ENCODE results near the gene CXXC1.
"Not testable (repeated sequence)": the region's sequence is repeated elsewhere in the genome, so short reads cannot be mapped to it uniquely, and the experiment has no call there.

CXXC1 gene

DNA sequence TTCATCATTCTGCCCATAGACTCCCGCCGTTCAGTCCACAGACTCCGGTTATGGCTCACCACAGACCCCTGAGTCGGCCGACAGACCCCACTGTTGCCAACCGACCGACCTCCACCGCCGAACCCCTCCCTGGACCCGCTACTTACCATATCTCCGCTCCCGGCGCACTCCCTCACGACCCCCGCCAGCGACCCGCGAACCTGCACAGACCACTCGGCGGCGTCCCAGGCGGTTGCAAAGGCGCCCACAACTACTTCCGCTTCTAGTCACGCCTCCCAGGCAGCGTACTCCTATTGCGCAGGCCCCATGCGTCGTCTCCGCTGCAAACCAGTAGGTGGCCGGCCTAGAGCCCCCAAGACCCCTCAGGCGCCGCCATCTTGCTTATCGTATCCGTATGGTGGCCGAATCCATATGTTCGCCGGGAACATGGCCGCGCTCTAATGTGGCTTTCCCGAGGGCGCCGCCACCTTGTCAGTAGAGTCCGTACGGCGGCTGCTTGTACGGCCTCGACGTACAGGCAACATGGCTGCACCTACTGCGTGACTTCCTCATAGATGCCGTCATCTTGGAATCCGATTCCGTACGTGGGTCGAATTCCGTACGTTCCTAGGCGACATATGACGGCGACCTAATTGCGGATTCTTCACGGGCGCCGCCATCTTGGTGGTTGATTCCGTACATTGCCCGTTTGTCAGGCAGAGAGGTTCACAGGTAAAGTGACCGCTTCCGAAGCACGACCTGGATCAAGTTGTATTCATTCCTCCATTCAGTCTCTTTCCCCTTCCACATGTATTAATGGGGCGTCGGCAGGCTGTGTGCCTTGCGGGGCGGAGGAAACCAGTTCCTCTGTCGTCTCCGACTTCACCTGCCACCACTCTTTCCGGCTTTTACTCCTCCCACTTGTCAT is at the start of gene CXXC1:
CXXC1 (minus strand) TSS at position 252 of the 907 bp plus-strand sequence; CDS start at position 149, 103 bp downstream.
- peak; percentile 99 for DNase-seq (ENCODE audit: low read depth)

DNA sequence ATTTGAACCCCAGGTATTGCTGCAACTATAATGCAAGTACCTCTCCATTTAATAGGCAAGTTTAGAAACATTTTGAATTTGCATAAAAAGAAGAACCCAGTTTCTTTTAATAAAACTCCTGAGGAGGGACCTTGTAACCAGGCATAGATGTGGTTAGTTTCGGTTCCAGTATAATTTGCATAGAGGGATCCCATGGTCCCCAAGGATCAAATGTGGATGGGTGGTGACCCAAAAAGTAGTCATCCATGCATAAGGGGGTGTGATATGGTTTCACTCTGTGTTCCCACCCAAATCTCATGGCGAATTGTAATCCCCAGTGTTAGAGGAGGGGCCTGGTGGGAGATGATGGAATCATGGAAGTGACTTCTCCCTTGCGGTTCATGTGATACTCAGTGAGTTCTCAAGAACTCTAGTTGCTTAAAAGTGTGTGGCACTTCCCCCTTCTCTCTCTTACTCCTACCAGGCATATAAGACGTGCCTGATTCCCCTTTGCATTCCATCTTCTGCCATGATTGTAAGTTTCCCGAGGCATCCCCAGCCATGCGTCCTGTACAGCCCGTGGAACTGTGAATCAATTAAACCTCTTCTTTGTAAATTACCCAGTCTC is 47.2 kb upstream of the CXXC1 start:
- DNase-seq (ENCODE audit: low read depth): no peak

DNA sequence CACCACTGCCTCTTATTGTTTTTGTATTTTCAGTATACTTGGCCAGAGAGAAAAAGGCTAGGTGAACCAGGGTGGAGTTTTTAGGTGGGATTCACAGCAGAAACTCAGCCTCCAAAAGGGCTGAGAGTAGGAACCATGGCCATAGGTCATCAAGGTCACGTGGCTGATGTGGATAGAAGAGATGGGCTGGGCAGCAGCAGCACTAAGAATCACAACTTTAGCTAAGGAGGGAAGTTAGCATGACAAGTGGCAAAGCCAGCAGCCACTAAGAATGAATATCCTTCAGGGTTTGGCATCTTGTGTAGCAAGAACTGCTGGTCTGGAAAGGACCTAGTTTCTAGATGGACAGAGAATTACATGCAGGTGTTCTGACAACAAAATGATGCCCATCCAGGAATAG is 44.2 kb upstream of the CXXC1 start:
- DNase-seq (ENCODE audit: low read depth): no peak

DNA sequence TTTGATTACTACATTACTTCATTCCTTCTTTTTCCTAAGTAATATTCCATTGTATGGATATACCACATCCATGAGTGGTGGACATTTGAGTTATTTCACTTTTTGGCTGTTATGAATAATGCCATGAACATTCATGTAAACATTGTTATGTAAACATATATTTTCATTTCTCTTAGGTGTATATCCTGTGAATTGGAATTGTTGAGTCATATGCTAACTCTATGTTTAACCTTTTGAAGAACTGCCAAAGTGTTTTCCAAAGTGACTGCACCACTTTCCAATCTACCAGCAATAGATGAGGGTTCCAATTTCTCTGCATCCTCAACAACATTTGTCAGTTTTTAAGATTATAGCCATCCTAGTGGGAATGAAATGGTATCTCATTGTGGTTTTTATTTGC is 42.7 kb upstream of the CXXC1 start:
- no peak for DNase-seq (ENCODE audit: low read depth)

DNA sequence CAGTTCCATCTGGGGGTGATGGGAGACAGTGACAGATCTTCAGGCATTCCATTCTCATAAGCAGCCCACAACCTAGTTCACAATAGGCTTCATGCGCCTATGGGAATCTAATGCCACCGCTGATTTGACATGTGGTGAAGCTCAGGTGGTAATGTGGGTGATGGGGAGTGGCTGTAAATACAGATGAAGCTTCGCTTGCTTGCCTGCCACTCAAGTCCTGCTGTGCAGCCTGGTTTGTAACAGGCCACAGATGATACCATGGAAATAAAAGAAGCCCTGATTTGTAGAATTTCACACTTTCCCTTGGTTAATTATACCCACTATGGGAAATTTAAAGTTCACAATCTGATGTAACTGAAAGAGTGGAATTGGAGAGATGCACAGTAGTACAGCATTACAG is 40.5 kb upstream of the CXXC1 start:
- no peak for DNase-seq (ENCODE audit: low read depth)

DNA sequence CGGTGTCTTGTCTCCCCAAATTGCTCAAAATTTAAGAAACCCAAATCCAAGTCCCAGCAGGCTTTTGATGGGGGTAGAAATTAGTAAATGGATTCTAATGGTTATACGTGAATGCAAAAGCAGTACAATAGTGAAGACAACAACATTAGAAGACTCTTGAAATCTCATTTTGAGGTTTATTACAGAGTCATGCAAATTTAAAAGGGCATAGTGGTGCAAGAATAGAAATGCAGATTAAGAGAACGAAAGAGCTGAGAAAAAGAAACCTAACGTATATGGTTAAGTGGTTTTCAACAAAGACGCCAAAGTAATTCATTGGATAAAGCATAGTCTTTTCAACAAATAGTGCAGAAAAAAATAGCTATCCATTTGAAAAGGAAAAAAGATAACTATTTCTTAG is 33.2 kb upstream of the CXXC1 start:
- DNase-seq (ENCODE audit: low read depth): no peak

DNA sequence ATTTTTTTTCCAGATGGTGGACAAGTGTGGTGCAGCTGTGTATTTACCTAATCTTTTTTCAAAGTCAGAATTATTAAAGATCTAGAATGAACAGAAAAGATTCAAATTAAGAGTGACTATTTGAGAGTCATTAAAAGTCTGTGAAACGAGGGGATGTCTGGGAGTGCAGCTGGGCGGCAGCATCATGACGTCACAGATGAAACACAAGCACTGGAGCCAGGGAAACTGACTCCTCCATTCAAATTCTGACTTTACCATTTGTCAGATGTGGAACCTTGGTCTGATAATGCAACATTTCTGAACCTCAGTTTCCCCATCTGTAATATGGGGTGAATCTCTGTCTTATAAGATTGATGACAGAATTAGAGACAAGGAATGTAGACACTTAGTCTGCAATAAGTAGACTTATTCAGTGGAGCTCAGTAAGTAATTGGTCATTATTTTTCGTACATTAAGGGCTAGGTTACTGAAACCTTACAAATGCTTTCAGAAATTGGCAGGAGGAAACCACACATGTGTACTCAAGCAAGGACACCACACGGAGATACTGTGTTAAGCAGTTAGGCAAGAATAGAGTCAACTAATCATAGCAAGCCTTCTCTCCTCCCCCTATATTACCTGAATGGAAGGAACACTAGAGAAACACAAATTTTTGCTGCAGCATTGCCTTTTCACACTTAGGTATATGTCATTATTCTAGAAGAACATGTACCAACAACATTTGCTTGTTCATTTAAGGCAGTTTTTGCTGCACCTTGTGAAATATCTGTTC is 27.8 kb upstream of the CXXC1 start:
- DNase-seq (ENCODE audit: low read depth): no peak

DNA sequence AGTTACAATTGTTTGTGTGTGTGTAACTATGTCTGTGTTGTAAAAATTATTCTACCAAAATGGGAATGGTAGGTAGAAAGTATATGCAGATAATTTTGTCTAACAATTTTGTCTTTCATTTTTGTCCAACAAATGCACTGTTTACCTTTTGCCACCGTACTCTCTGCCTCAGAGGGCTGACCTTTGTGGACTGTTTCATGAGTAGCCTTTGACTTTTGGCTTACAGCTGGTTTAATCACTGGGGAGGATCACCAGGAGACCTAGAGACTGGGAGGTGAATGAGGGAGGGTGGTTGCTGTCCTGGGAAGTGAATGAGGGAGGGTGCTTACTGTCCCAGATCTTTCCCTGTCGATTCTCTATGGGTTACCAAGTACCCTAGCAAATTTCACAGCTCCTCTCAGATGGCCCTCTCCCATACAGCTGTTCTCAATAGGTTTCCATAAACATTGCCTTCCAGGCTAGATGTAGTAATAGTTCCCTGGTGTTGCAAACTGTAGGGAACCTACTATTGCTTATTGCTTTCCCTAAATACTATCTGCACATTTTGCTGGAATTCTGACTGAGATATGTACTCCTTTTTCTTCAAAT is 26.5 kb upstream of the CXXC1 start:
- DNase-seq (ENCODE audit: low read depth): no peak

DNA sequence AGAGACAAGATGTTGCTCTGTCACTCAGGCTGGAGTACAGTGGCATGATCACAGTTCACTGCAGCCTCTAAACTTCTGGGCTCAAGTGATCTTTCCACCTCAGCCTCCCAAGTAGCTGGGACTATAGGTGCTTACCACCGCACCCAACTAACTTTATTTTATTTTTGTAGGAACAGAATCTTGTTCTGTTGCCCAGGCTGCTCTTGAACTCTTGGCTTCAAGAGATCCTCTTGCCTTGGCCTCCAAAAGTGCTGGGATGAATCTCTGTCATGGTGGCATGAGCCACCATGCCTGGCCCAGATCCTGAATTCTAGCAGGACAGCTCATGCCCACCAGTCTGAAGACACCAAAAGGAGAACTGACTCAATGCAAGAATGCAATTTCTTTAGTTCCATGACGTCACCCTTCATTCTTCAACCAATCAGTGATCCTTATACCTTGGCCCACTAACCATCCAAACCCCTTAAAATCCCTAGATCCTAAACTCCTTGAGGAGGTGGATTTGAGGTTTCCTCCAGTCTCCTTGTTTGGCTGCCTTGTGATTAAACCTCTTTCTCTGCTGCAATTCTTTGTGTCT is 25.6 kb upstream of the CXXC1 start:
- DNase-seq (ENCODE audit: low read depth): no peak

DNA sequence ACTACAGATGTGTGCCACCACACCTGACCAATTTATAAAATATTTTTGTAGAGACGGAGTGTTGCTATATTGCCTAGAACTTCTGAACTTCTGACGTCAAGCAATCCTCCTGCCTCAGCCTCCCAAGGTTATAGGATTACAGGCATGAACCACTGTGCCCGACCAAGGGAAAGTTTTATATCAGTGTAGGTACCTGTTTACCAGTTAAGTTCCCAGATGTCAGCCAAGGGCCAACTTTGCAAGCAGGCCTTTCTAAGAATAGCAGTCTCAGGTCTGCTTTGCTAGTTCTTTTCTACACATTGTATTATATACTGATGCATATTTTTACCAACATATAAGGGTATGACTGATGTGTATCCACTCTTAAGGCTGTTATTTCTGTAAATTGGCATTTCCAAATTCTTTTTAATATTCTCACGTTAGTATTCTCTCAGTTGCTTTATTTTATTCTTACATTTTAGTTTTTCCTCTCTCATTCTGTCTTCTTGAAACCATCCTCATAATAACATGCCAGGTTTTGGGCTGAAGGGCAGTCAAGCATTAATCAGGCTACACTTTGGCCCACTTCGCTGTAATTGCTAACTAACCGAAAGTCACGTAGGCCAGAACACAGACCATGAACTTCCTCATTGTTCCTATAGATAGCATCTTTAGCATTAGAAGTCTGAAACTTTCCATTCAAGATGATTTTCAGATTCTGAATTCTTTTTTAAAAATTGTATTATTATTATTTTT is 25.0 kb upstream of the CXXC1 start:
- DNase-seq (ENCODE audit: low read depth): no peak

DNA sequence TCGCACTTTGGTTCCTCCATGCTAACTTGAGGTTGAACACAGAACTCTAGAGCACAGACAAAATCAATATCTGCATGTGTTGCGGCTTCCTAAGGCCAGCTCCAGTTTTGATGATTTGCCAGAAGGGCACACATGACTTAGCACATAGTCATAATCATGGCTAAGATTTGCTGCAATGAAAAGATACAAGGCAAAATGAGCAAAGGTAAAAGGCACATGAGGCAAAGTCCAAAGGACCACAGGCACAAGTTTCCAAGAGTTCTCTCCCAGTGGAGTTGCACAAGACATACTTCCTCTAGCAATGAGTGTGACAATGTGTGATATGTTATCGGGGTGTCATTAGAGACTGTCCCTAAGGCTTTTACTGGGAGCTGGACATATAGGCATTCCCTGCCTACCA is 24.2 kb upstream of the CXXC1 start:
- no peak for DNase-seq (ENCODE audit: low read depth)

DNA sequence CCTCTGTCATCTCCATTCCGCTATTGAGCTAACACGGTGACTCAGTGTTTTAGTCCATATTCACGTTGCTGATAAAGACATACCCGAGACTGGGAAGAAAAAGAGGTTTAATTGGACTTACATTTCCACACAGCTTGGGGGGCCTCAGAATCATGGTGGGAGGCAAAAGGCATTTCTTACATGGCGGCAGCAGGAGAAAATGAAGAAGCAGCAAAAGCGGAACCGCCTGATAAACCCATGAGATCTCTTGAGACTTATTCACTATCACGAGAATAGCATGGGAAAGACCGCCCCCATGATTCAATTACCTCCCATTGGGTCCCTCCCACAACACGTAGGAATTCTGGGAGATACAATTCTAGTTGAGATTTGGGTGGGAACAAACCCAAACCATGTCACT is 22.6 kb upstream of the CXXC1 start:
- no peak for DNase-seq (ENCODE audit: low read depth)

DNA sequence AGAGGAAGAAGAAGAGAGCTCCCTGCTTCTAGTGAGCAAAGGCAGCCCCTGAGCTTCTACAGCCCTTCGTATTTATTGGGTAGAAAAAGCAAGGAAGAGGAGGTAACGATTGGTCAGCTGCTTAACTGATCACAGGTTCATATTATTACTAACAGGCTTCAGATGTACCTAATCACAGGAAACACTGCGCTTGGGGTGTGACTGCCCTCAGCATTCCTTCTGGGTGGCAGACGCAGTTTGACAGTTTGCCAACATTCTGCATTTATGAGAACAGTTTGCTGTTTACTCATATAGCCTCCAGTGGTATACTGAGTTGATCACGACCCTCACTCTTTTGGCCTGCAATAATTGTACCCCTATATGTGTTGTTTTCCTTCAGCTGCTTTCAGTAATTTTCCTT is 21.4 kb upstream of the CXXC1 start:
- DNase-seq (ENCODE audit: low read depth): not testable (repeated sequence)

DNA sequence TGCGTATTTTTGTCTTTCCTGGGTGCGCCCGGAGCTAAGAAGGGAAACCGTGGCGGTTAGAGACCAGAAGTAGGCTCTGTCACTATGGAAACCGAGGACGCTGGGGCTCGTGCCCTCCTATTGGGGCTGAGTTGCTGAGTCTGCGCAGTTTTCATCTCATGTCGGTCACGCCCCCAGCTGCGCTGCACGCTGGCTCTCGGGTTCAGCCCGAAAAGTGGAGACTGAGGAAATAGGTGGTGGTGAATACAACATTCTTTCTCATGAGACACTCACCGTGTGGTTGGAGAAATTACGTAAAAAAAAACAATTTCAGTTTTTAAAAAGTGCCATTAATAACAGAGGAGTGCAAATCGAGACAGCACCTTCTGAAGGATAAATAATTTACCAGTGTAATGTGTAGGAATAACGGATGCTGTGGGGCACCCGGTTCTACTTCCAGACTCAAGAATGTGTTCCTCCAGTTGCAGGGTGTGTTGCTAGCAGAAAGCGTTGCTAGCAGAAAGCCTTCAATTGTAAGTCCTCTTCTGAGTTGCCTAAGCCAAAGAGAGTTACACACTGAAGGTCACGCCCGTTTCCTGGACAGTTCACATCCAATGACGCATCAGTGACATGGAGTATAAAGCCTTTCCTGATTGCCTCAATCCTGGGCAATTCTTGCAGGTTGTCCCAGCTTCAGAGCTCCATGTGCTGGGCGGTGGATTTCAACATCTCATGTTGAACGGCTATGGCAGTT is 20.4 kb upstream of the CXXC1 start:
- DNase-seq (ENCODE audit: low read depth): peak; percentile 75

DNA sequence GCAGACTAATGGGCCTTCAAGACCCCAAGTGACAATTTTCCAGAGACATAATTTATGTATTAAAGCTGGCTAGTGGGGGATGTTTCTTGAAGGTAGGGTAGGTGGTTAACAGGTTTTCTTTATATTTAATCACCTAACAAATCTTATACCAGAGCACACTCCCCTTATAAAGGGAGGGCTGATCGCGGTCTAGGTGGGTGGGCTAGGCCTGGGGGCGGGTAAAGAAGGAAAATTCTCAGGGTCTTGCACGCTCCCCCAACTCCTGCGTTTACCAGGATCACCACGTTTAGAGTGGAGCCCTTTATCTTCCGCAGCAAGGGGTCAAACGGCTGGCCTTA is 19.9 kb upstream of the CXXC1 start:
- DNase-seq (ENCODE audit: low read depth): no peak

DNA sequence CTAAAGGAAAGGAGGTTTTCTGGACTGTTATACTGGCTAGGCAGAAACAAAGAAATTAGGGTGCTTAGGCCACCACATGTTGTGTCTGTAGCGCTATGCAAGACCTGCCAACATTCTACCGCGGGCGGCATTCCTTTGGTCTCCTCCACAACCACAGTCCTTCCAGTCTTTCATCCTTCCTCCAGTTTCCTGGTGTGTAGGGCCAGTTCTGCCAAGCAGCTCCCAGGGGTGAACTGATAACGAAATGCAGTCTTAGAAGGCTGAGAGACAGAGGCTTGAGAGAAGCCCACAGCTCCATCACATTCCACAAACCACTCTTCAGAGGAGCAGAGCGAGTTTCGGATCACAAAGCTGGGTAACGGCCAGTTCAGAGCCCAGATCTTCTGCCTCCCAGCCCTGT is 19.5 kb upstream of the CXXC1 start:
- DNase-seq (ENCODE audit: low read depth): no peak

DNA sequence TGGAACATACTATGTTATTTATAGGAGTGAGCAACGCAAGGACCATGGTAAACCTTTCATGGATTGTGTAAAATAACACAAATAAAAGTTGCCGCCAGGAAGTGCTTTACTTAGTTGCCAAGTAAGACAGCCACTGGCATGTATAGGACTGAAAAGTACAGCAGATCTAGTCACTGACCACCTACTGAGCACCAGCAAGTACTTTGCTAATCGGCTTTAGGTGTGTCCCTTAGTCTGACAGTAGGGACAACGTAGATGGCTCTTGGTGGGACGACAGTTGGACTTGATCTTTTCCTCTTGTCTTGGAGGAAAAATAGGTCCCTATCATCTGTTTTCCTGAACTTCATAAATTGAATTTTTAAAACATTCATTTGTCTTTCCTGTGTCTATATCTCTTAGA is 13.6 kb upstream of the CXXC1 start:
- DNase-seq (ENCODE audit: low read depth): no peak

DNA sequence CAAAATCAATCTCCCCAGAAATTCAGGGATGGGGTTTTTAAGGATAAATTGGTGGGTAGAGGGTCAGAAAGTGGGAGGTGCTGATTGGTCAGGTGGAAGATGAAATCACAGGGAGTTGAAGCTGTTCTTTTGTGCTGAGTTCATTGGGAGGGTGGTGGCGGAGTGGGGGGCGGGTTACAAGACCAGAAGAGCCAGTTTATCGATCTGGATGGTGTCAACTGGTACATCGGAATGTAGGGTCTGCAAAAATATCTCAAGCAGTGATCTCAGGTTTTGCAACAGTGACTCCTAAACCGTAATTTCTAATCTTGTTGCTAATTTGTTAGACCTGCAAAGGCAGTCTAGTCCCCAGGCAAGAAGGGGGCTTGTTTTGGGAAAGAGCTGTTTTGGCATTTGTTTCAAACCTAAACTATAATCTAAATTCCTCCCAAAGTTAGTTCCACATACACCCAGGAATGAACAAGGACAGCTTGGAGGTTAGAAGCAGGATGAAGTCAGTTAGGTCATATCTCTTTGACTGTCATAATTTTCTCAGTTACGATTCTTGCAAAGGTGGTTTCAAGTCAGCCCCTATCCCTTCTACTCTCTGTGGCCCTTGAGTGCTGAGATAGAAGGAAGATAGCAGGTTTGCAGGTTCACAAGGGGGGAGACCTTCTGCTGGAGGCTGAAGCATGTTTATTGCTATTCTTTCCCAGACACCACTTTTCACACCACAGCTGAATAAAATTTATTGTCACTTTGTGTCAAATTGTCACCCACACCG is 12.3 kb upstream of the CXXC1 start:
- DNase-seq (ENCODE audit: low read depth): no peak

DNA sequence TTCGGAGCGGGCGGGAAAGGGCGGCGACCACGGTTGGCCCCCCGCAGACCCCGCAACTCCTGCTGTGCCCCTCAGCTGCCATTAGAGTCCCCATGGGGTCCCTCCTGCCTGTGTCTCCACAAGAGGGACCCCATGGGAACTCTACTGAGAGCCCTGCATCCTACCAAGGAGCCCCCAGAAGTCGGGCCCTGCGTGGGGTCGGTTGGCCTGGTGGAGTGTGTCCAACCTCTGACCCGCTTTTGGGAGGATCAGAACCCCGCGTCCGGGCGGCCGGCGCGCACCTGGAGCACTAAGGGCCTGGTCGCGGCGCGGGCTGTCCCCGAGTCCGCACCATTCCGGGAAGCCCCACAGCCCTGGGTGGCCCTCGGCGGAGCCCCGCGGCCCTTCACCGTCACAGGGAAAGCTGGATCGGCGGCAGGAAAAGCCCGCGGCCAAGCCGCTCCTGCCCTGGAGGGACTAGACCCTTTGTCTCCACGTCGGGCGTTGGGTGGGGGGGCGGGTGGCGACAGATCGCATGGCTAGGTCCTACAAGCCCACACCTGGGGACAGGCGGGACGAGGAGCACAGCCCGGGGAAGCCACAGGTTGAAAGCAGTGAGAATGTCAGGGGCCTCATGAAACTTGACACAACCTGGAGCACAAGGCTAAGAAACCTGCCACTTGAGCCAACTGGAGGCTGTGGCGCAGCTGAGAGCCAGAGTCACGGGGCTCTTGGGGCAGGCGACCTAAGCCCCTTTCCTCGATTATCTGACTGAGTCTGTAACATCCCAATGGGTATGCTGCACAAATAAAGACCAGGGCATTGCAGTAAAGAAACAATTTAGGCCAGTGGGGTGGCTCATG is 11.2 kb upstream of the CXXC1 start:
- DNase-seq (ENCODE audit: low read depth): no peak

All from GM04504 (cell line).